ENCODE data around the gene PHPT1.
"Not testable (repeated sequence)": the region's sequence is repeated elsewhere in the genome, so short reads cannot be mapped to it uniquely, and the experiment has no call there.

The PHPT1 gene

DNA sequence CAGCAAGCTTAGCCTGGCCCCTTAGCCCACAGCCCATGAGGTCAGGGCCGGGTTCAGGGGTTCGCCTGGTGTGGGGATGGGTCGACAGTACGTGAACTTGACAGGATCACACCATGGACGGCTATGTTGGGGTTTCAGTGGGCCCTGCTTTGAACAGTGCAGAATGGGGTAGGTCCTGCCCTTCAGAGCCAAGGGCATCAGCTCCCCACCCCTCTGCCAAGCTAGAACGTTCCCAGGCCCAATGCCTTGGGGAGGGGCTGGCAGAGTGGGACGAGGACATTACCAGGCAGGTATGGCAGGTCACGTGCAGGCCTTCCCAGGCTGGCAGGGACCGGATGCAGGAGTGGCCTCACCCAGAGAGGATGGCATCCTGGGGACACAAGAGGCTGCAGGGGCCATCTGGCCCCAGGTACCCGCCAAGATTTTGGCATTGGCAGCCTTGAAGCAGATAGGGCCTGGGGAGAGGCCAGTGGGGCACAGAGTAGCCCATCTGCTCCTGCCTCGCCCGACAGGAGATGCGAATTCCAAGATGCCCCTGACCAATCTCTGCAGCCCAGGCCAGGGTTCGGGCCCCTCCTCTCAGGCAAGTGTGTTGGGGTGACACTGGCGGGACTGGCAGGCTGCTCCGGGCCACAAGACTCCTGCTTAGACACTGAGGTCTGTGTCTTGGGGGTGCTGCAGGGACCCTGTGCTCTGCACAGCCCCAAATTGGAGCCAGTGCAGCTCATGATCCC is 7.4 kb upstream of the PHPT1 start:
- H3K9me3 ChIP-seq (ENCODE audit: control insufficient read depth, low read depth, low read length); H3K4me3 ChIP-seq (ENCODE audit: low read length); H3K27me3 ChIP-seq (ENCODE audit: control insufficient read depth, insufficient read depth, low read length); H3K9ac ChIP-seq (ENCODE audit: low read length); H3K27ac ChIP-seq (ENCODE audit: low read length): not testable (repeated sequence)
- Histone ChIP-seq H3K36me3 (ENCODE audit: control insufficient read depth, low read depth, low read length) (peaks cover 12% of the 10 kb centered on the region), H3K4me1 (ENCODE audit: control insufficient read depth, low read depth, low read length) (peaks cover 19% of the 10 kb centered on the region)

DNA sequence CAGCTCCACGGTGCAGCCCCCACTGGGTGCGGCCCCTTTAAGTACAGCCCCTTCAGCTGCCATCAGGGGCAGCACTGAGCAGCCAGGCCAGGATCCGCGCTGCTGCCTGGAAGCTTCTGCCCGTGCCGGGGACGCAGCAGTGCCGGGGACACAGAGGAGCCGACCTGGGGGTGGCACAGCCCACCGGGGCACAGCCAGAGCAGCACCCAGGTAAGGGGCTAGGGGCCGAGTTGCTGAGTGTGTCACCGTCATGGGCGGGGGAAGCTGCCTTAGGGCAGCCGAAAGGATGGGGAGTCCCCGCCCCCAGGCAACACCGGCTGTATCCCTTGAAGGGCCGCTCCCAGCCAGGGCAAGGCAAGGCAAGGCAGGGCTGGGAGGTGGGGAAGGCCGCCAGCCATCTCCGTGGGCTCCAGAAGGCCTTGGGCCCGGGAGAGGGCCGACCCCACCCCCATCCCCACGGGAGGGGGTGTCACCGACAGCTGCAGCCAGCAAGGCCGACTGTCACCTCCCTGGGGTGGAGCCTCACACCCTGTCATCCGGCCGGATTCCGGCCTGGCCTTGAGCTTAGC is 6.7 kb upstream of the PHPT1 start, which contains the start of gene AJM1:
Gene AJM1 (plus strand): TSS at position 99 of the 569 bp plus-strand sequence. CDS start 1,937 bp downstream, outside the sequence.
- Histone ChIP-seq H3K4me1 (ENCODE audit: control insufficient read depth, low read depth, low read length) (peaks cover 19% of the 10 kb centered on the region), H3K4me3 (ENCODE audit: low read length) (peak within 1 kb of the TSS; percentile 37)
- H3K27ac ChIP-seq (ENCODE audit: low read length): not testable (repeated sequence)

DNA sequence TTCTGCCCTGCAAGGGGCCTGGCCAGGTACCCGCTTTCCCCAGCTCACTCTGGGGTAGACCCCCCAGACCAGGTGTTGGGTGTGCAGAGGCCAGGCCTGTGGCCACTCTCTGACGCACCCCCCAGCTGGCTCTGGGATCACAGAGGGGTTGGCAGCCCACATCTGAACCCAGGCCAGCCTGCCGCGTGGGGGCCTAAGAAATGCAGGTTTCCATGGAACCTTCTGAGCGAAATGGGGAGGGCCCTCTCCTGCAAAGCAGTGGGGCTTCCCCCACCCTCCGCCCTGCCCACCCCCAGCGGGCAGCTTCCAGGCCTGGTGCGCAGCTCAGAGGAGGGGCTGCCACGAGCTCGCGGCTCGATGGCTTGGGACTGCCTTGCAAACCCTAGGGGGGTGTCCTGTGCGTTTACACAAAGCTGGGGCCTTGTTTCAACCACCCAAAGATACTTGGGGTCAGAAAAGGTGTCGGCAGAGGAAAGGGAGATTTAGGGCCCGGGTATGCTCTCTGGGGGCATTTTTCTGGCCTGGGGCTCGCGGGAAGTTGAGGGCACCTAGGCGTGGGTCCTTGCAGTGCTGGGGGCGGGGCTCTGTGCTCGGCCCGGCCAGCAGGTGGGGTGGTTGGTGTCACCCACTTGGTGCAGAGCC is 5.9 kb upstream of the PHPT1 start:
- Histone ChIP-seq H3K4me1 (ENCODE audit: control insufficient read depth, low read depth, low read length) (peaks cover 19% of the 10 kb centered on the region), H3K36me3 (ENCODE audit: control insufficient read depth, low read depth, low read length) (peaks cover 12% of the 10 kb centered on the region)
- not testable (repeated sequence) for H3K27ac ChIP-seq (ENCODE audit: low read length); H3K27me3 ChIP-seq (ENCODE audit: control insufficient read depth, insufficient read depth, low read length); H3K9ac ChIP-seq (ENCODE audit: low read length); H3K9me3 ChIP-seq (ENCODE audit: control insufficient read depth, low read depth, low read length); H3K4me3 ChIP-seq (ENCODE audit: low read length)

More for the DNA sequence above, 6.7 kb upstream of the PHPT1 start, which contains the start of gene AJM1:
- H3K36me3 ChIP-seq (ENCODE audit: control insufficient read depth, low read depth, low read length): peaks cover 12% of the 10 kb centered on the region
- H3K9ac ChIP-seq (ENCODE audit: low read length); H3K9me3 ChIP-seq (ENCODE audit: control insufficient read depth, low read depth, low read length); H3K27me3 ChIP-seq (ENCODE audit: control insufficient read depth, insufficient read depth, low read length): not testable (repeated sequence)

DNA sequence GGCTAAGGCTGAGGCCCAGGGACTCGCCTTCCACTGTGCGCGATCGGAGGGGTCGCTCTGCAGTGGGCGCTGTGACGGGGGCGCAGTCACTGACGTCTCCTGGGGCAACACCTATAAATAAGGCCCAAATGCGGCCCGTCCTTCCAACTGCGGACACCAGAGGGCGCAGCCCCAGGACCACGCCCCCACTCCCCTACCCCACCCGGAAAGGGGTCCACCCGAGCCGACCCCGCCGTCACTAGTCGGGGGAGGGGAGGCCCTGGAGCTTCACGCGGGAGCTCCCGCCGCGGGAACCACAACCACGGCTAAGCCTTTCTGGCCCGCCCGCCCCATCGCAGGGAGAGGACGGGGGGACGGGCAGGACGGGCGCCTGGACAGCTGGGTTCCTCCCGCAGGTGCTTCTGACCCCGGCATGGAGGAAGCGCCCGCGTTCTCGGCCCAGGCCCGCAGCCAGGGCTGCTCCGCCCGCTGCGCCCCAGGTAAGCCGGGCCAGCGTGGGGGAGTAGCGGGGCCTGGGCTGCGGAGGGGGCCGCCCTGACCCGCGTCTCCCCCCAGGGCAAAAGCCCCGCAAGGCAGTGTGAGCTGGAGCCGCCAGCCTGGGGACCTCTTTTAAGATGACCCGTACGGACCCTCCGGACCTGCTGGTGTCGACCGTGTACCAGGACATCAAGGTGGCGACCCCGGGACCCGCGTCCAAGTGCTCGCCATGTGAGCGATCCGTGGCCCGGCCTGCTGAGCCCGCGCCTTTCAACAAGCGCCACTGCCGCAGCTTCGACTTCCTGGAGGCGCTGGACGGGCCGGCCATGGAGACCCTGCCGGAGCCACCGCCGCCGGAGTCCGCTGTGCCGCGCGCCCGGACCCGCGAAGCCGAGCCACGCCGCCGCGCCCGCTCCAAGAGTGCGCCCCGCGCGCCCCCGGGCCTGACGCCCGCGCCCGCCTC is 5.1 kb upstream of the PHPT1 start:
- peaks cover 10% of the 10 kb centered on the region for H3K36me3 ChIP-seq (ENCODE audit: control insufficient read depth, low read depth, low read length)
- H3K4me1 ChIP-seq (ENCODE audit: control insufficient read depth, low read depth, low read length): peaks cover 19% of the 10 kb centered on the region
- not testable (repeated sequence) for H3K9me3 ChIP-seq (ENCODE audit: control insufficient read depth, low read depth, low read length)

DNA sequence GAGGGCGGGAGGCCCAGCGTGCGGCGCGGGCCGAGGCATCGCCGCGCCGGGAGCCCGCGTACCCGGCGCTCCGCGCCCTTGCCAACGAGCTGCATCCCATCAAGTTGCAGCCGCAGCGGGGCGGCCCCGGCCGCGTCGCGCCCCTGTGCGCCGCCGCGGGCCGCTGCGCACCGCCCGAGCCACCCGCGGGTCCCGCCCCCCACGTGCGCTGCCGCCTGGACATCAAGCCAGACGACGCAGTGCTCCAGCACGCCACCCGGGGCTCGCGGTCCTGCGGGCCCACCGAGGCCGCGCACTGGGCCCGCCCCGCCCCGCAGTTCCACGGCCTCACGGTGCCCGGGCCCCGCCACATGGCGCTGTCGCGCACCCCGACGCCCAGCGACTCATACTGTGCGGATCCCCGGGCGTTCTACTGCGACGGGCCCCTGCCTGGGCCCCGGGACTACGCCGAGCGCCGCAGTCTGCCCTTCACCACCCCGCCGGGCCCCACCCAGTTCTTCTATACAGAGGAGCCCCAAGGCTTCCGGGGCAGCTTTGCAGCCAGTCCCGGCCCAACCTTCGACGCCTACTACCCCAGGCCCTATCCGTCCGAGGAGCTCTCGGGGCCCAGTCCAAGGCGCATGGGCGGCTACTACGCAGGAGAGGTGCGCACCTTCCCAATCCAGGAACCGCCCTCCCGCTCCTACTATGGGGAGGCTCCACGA is 4.3 kb upstream of the PHPT1 start:
- no peak overlapping the region for H3K9ac ChIP-seq (ENCODE audit: low read length)
- peaks cover 3% of the 10 kb centered on the region for H3K36me3 ChIP-seq (ENCODE audit: control insufficient read depth, low read depth, low read length)
- H3K9me3 ChIP-seq (ENCODE audit: control insufficient read depth, low read depth, low read length): no peaks in the 10 kb centered on the region
- peaks cover 20% of the 10 kb centered on the region for H3K4me1 ChIP-seq (ENCODE audit: control insufficient read depth, low read depth, low read length)
- H3K27ac ChIP-seq (ENCODE audit: low read length): no peak overlapping the region
- no peaks in the 10 kb centered on the region for H3K27me3 ChIP-seq (ENCODE audit: control insufficient read depth, insufficient read depth, low read length)
- H3K4me3 ChIP-seq (ENCODE audit: low read length): no peak overlapping the region

More for the DNA sequence above, 5.1 kb upstream of the PHPT1 start:
- H3K4me3 ChIP-seq (ENCODE audit: low read length); H3K9ac ChIP-seq (ENCODE audit: low read length); H3K27ac ChIP-seq (ENCODE audit: low read length); H3K27me3 ChIP-seq (ENCODE audit: control insufficient read depth, insufficient read depth, low read length): not testable (repeated sequence)

DNA sequence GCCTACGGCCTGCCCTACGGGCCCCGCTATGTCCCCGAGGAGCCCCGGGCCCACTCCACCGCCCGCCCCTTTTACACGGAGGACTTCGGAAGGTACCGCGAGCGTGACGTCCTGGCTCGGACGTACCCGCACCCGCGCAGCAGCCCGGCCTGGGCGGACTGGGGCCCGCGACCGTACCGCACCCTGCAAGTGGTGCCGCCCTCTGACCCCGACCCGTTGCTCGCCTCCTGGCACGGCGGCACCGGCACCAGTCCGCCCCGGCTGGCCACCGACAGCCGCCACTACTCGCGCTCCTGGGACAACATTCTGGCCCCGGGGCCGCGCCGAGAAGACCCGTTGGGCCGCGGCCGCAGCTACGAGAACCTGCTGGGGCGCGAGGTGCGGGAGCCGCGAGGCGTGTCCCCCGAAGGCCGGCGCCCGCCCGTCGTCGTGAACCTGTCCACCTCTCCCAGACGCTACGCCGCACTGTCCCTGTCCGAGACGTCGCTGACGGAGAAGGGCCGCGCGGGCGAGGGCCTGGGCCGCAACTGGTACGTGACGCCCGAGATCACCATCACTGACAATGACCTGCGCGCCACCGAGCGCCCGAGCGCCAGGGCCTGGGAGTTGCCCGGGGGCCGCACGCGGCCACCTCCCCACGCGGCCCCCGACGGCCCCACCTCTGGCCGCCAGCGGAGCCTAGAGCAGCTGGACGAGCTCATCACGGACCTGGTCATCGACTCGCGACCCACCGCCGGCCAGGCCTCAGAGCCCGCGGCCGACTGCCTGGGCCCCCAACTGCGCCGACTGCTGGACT is 3.5 kb upstream of the PHPT1 start:
- no peak overlapping the region for H3K9ac ChIP-seq (ENCODE audit: low read length)
- peaks cover 19% of the 10 kb centered on the region for H3K4me1 ChIP-seq (ENCODE audit: control insufficient read depth, low read depth, low read length)
- peaks cover 2% of the 10 kb centered on the region for H3K36me3 ChIP-seq (ENCODE audit: control insufficient read depth, low read depth, low read length)
- H3K27me3 ChIP-seq (ENCODE audit: control insufficient read depth, insufficient read depth, low read length): no peaks in the 10 kb centered on the region
- no peak overlapping the region for H3K4me3 ChIP-seq (ENCODE audit: low read length)
- H3K27ac ChIP-seq (ENCODE audit: low read length): no peak overlapping the region
- no peaks in the 10 kb centered on the region for H3K9me3 ChIP-seq (ENCODE audit: control insufficient read depth, low read depth, low read length)

DNA sequence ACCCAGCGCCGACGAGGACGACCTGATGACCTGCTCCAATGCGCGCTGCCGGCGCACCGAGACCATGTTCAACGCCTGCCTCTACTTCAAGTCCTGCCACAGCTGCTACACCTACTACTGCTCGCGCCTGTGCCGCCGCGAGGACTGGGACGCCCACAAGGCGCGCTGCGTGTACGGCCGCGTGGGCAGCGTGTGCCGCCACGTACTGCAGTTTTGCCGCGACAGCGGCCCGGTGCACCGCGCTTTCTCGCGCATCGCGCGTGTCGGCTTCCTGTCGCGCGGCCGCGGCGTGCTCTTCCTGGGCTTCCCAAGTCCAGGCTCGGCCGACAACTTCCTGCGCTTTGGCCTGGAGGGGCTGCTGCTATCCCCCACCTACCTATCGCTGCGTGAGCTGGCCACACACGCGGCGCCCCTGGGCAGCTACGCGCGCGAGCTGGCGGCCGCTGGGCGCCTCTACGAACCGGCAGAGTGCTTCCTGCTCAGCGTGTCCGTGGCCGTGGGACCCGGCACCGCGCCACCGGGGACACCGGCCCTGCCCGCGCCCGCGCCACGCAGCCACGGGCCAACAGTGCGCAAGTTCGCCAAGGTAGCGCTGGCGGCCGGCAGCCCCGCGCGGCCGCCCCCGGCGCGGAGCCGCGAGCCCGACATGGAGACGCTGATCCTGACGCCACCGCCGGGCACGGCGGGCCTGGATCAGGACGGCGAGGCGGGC is 2.7 kb upstream of the PHPT1 start:
- Histone ChIP-seq H3K9ac (ENCODE audit: low read length) (no peak overlapping the region), H3K36me3 (ENCODE audit: control insufficient read depth, low read depth, low read length) (peaks cover 4% of the 10 kb centered on the region), H3K9me3 (ENCODE audit: control insufficient read depth, low read depth, low read length) (no peaks in the 10 kb centered on the region), H3K27me3 (ENCODE audit: control insufficient read depth, insufficient read depth, low read length) (no peaks in the 10 kb centered on the region), H3K27ac (ENCODE audit: low read length) (no peak overlapping the region), H3K4me3 (ENCODE audit: low read length) (no peak overlapping the region), H3K4me1 (ENCODE audit: control insufficient read depth, low read depth, low read length) (peaks cover 11% of the 10 kb centered on the region)

DNA sequence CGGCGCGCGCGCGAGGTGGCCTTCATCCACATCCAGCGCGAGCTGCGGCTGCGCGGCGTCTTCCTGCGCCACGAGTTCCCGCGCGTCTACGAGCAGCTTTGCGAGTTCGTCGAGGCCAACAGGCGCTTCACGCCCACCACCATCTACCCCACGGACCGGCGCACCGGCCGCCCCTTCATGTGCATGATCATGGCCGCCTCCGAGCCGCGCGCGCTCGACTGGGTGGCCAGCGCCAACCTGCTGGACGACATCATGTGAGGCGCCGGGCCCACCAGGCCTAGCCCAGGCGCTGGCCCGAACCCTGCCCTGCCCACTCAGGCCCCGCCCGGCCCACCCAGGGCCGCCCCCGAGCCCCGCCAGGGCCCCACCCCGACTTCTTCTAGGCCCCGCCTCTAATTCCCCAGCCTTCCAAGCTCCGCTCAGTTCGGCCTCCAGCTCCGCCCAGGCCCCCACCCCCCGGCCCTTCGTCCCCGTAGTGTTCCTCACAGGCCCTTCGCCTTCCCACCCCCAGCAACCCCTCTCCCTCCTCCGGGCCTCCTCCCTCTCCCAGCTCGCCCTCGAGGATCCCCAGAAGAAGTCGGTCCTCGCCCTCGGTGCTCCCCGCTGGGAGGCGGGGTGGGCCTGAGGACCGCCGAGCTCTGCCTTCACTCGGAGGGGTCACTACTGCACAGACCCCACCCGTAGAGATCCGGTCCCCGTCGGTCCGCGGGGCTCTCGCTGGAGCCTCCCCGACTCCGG is 2.0 kb upstream of the PHPT1 start:
- H3K27me3 ChIP-seq (ENCODE audit: control insufficient read depth, insufficient read depth, low read length): no peaks in the 10 kb centered on the region
- H3K9ac ChIP-seq (ENCODE audit: low read length): peak overlapping the region; percentile 74
- peaks cover 4% of the 10 kb centered on the region for H3K36me3 ChIP-seq (ENCODE audit: control insufficient read depth, low read depth, low read length)
- H3K27ac ChIP-seq (ENCODE audit: low read length): no peak overlapping the region
- H3K4me3 ChIP-seq (ENCODE audit: low read length): peak overlapping the region; percentile 90
- no peaks in the 10 kb centered on the region for H3K9me3 ChIP-seq (ENCODE audit: control insufficient read depth, low read depth, low read length)
- peaks cover 6% of the 10 kb centered on the region for H3K4me1 ChIP-seq (ENCODE audit: control insufficient read depth, low read depth, low read length)

DNA sequence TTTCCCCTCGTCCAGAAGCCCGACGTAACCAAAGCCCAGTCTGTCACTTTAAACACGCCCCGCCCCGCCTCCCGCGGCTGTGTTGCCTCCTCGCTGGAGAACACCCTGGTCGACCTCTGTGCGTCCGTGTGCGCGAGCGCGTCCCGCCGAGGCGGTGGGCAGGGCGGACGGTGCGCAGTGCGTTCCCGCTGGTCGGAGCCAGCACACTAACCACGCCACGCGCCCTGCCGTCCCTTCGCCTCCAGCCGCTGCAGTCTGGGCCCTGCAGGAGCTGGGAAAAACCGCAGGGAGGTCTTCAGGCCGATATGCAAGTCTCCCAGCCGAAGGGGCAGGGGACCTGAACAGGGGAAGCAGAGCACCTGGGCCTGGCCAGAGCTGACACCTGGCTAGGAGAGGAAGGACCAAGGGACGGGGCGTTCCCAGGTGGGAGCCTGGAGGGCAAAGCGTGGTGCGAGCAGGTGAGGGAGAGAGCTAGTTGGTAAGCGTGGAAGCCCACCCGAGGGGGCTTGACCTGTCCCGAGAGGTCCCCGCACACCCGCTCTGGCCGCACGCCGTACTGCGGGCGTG is 1.3 kb upstream of the PHPT1 start:
- peaks cover 6% of the 10 kb centered on the region for H3K4me1 ChIP-seq (ENCODE audit: control insufficient read depth, low read depth, low read length)
- peak overlapping the region; percentile 74 for H3K9ac ChIP-seq (ENCODE audit: low read length)
- peaks cover 4% of the 10 kb centered on the region for H3K36me3 ChIP-seq (ENCODE audit: control insufficient read depth, low read depth, low read length)
- peak overlapping the region; percentile 90 for H3K4me3 ChIP-seq (ENCODE audit: low read length)
- H3K27ac ChIP-seq (ENCODE audit: low read length): no peak overlapping the region
- no peaks in the 10 kb centered on the region for H3K27me3 ChIP-seq (ENCODE audit: control insufficient read depth, insufficient read depth, low read length)
- H3K9me3 ChIP-seq (ENCODE audit: control insufficient read depth, low read depth, low read length): no peaks in the 10 kb centered on the region
